Fibroblast of villous mesenchyme (primary cell): ENCODE data around the gene OR10P1. TPM values are rescaled to one million over a fixed set of nuclear protein-coding genes. Genes with fewer than 3 reads are reported as not detected.

Experiments used
- DNase-seq: peaks from one replicate; pipeline ENCODE4 v3.0.0-alpha.2; 2010; ENCODE audit warnings: low read depth
- H3K4me3 ChIP-seq: 2 replicates; pipeline ENCODE4 v1.5.1; 2011; ENCODE audit warnings: low read depth, mild to moderate bottlenecking, low read length
- CTCF ChIP-seq: IDR thresholded peaks from 2 replicates; pipeline ENCODE4 v1.5.1; 2012; ENCODE audit warnings: low read depth, mild to moderate bottlenecking, low read length; ENCODE audit not compliant: insufficient read depth
- total RNA-seq: library from RNA; depleted of rRNA; stranded (reverse); fragments of >200 nt; gene quantifications from 2 replicates; pipeline ENCODE4 v1.2.3, GENCODE V29; 2012

Gene OR10P1
- total RNA-seq, 1 donor = not detected

DNA sequence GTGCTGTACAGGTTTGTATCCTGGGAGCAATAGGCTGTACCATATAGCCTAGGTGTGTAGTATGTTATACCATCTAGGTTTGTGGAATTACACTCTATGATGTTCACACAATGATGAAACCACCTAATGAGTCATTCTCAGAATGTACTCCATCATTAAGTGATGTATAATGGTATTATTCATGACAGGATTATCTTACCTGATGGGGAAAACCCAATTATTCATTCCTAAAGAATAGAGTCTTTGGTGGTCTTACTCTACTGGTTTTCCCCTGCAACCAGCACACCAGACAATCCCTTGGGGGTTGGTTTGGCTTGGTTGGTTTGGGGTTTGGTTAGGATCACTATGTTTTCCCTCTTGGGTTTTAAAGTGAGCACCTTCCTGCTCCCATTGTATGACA lies 12.6 kb upstream of the OR10P1 start:
- no peak for TF ChIP-seq CTCF
- no peak for DNase-seq
- no peak overlapping the region for H3K4me3 ChIP-seq

DNA sequence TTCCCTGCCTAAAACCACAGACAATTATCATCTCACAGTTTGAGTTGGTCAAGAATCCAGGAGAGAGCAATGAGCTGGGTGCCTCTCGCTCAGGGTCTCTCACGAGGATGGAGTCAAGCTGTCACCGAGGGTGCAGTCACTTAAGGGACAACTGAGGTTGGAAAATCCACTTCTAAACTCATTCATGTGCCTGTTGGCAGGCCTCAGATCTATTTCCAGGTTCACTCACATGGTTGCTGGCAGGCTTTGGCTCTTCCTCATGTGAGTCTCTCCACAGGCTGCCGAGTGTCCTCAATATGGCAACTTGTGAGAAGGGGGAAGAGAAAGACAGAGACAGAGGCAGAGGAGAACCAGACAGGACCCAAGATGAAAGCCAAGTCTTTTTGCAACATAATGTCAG lies 10.5 kb upstream of the OR10P1 start:
- no peak for DNase-seq
- TF ChIP-seq CTCF = no peak
- H3K4me3 ChIP-seq = no peak overlapping the region

DNA sequence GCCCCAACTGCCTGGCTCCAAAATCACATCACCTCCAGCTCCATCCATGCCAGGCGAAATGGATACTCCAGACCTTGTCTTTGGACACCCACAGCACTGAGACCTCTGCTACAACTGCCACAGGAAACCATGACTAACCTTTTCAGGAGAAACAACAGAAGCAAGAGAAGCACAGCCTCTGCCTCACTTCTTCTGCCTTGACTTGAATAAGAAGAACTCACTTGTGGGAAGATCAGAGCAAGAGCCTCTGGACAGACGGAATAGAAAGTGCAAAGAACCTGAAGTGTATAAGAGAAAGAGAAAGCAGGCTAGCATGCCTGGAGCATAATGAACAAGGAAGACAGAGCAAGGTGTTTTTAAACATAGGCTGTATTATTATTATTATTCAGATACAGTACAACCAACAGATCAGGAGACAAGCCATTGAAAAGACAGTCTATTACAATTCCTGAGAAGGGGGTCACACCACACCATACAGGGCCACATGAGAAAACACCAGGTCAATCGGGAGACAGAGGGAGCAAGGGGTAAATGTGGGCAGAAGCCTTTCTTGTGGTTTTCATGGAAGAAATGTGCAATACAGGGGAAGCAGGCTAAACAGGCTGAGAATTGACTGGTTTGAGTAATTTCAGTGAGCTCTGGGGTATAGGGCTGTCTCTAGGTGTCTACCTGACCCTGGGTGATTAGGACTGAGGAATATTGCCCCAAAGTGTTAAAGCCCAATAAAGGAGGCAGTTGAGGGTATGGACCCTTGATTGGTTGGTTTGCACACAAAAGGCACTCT lies 7.4 kb upstream of the OR10P1 start:
- TF ChIP-seq CTCF = no peak
- DNase-seq = no peak
- no peak overlapping the region for H3K4me3 ChIP-seq

GRCh38 chr12:55631056-55631455 lies 5.6 kb upstream of the OR10P1 start:
- DNase-seq = no peak
- H3K4me3 ChIP-seq = no peak overlapping the region
- TF ChIP-seq CTCF = no peak

DNA sequence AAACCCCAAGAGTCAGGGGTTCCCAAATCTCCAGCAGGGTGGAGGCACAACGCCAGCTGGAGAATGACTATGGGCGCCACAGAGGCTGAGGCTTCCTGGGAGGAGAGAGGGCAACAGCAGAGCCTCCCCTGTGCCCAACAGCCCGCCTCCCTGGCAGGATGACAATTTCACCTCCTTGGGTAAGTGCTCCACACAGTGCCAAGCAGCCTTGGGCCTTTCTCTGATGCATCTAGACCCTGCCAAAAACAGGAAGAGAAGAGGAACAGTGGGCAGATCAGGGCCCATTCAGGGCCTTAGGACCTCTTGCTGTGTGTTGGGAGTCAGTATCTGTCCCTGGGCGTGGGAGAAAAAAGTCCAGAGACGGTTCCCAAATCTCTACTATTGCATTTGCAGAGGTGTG lies 5.0 kb upstream of the OR10P1 start:
- H3K4me3 ChIP-seq = no peak overlapping the region
- DNase-seq = no peak
- TF ChIP-seq CTCF = no peak

DNA sequence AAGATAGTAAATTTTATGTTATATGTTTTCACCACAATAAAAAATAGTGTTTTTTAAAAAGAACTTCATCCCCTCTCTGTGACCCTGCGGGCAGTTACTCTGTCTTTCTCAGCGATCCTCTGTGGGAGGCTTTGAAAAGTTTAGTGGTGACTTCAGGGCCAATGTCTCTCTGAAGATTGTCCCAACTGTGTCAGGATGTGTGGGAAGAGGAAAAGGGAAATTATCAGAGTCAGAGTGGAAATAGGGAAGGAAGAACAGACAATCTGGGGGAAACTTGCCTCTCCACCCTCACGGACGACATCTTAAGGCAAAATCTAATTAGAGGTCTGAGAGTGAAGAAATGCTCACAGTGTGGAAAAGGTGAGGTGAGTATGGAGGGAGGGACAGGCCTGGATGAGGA lies 3.5 kb upstream of the OR10P1 start:
- H3K4me3 ChIP-seq = no peak overlapping the region
- no peak for TF ChIP-seq CTCF
- no peak for DNase-seq
